ENCODE results near the gene GDF7.

DNA sequence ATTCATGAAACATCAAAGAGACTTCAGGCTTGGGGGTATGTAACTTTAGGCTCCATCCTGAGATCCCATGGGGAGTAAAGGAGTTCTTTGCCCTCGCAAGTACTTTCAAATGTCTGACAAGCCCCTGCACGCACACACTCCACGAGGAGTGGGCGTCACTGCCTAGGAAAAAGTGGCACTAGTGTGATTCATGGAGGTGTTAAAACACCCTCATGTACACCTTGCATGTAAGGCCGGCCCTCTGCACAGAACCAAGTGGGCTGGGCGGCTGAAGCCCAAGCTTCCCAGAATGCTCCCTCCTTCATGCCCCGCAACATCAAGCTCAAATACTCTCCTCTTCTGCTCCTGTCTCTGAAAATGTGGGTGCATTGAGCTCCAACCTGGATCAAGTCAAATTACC, 23.9 kb upstream of the GDF7 start:
- TF ChIP-seq, protein P1, sequence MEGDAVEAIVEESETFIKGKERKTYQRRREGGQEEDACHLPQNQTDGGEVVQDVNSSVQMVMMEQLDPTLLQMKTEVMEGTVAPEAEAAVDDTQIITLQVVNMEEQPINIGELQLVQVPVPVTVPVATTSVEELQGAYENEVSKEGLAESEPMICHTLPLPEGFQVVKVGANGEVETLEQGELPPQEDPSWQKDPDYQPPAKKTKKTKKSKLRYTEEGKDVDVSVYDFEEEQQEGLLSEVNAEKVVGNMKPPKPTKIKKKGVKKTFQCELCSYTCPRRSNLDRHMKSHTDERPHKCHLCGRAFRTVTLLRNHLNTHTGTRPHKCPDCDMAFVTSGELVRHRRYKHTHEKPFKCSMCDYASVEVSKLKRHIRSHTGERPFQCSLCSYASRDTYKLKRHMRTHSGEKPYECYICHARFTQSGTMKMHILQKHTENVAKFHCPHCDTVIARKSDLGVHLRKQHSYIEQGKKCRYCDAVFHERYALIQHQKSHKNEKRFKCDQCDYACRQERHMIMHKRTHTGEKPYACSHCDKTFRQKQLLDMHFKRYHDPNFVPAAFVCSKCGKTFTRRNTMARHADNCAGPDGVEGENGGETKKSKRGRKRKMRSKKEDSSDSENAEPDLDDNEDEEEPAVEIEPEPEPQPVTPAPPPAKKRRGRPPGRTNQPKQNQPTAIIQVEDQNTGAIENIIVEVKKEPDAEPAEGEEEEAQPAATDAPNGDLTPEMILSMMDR (IDR thresholded peaks at IDR 0.05; ENCODE audit: poor library complexity) = no peak
- TF ChIP-seq EZH2 (IDR thresholded peaks at IDR 0.05; ENCODE audit: borderline replicate concordance) = no peak
- TF ChIP-seq EZH2phosphoT487 (IDR thresholded peaks at IDR 0.05; ENCODE audit: low read depth, severe bottlenecking, unreplicated experiment) = no peak

Measured in hepatocyte (in vitro differentiated cells).